Measurements from ENCODE around the gene PPIL6.

- no peak for TF ChIP-seq CTCF (IDR thresholded peaks at IDR 0.05; ENCODE audit: low read depth, low read length, missing input control)
- TF ChIP-seq GABPA (IDR thresholded peaks at IDR 0.05 in 1 of 2, conservative IDR thresholded peaks at IDR 0.05 in 1 of 2): no peak
- TF ChIP-seq JUND (IDR thresholded peaks at IDR 0.05): no peak
- no peak for TF ChIP-seq REST (IDR thresholded peaks at IDR 0.05)
- TF ChIP-seq NR2F2 (IDR thresholded peaks at IDR 0.05): no peak
- TF ChIP-seq TAF1 (conservative IDR thresholded peaks at IDR 0.05): no peak
- no peak for TF ChIP-seq SP1 (IDR thresholded peaks at IDR 0.05)
- no peak for TF ChIP-seq RAD21 (IDR thresholded peaks at IDR 0.05)
- no peak for TF ChIP-seq ZBTB33 (IDR thresholded peaks at IDR 0.05)
- TF ChIP-seq FOXA1 (IDR thresholded peaks at IDR 0.05): no peak
Measured at GRCh38 chr6:109393886-109394281, 46.5 kb downstream of the PPIL6 start.
